ENCODE results near the gene ECSCR.
"Not testable (repeated sequence)": the region's sequence is repeated elsewhere in the genome, so short reads cannot be mapped to it uniquely, and the experiment has no call there.

ECSCR gene

GRCh38 chr5:139462586-139463276 is at the start of gene ECSCR:
Gene ECSCR (minus strand): TSS chr5:139462743. CDS start chr5:139462670, 73 bp downstream.
- DNase-seq = no peak

- DNase-seq = not testable (repeated sequence)
Observed at GRCh38 chr5:139504722-139505121, 42.2 kb upstream of the ECSCR start.

GRCh38 chr5:139503879-139504278 is 41.3 kb upstream of the ECSCR start:
- DNase-seq = not testable (repeated sequence)

GRCh38 chr5:139503036-139503817 is 40.7 kb upstream of the ECSCR start:
- DNase-seq = not testable (repeated sequence)

- DNase-seq = peak; percentile 63 to 66
Observed at GRCh38 chr5:139501381-139501780, 38.8 kb upstream of the ECSCR start.

- peak; percentile 23 to 38 for DNase-seq
Observed at GRCh38 chr5:139495638-139496435, 33.3 kb upstream of the ECSCR start.

GRCh38 chr5:139494832-139495231 is 32.3 kb upstream of the ECSCR start:
- no peak for DNase-seq

- no peak for DNase-seq
Observed at GRCh38 chr5:139494256-139494655, 31.7 kb upstream of the ECSCR start.

- peak; percentile 27 to 39 for DNase-seq
Observed at GRCh38 chr5:139492700-139493192, 30.2 kb upstream of the ECSCR start.

- peak; percentile 91 to 93 for DNase-seq
Observed at GRCh38 chr5:139488260-139488659, 25.7 kb upstream of the ECSCR start.

- DNase-seq = no peak
Observed at GRCh38 chr5:139486201-139486600, 23.7 kb upstream of the ECSCR start.

GRCh38 chr5:139482890-139483208 is 20.3 kb upstream of the ECSCR start:
- not testable (repeated sequence) for DNase-seq

- peak; percentile 93 to 94 for DNase-seq
Observed at GRCh38 chr5:139482050-139482889, 19.7 kb upstream of the ECSCR start, which contains the start of gene STING1. Gene STING1 (minus strand): TSS chr5:139482758. CDS start chr5:139481704, 1,054 bp downstream.

GRCh38 chr5:139481580-139482049 is 19.1 kb upstream of the ECSCR start:
- DNase-seq = peak; percentile 40 to 57

- DNase-seq = no peak
Observed at GRCh38 chr5:139481122-139481533, 18.6 kb upstream of the ECSCR start.

- not testable (repeated sequence) for DNase-seq
Observed at GRCh38 chr5:139479729-139480128, 17.2 kb upstream of the ECSCR start.

GRCh38 chr5:139478657-139479423 is 16.3 kb upstream of the ECSCR start:
- DNase-seq = not testable (repeated sequence)

- no peak for DNase-seq
Observed at GRCh38 chr5:139475865-139476617, 13.5 kb upstream of the ECSCR start.

GRCh38 chr5:139474890-139475791 is 12.6 kb upstream of the ECSCR start:
- peak; percentile 99 to 100 for DNase-seq
